Stimulated activated CD4-positive, alpha-beta T cell treated with anti-CD3 and anti-CD28 coated beads, Interleukin-1b, Interleukin-23, amount 100 ng/mL, for 4 hours (primary cell): ENCODE data around the gene DENND1C.
"Not testable (repeated sequence)": the region's sequence is repeated elsewhere in the genome, so short reads cannot be mapped to it uniquely, and the experiment has no call there.

Experiments
- DNase-seq, 2 donors: peaks; one replicate each; pipeline ENCODE4 v3.0.0-alpha.2; 2020; ENCODE audit warnings: low read depth in 2 of 2

The DENND1C gene

GRCh38 chr19:6509118-6509971 is 27.8 kb upstream of the DENND1C start:
- DNase-seq = no peak

DNA sequence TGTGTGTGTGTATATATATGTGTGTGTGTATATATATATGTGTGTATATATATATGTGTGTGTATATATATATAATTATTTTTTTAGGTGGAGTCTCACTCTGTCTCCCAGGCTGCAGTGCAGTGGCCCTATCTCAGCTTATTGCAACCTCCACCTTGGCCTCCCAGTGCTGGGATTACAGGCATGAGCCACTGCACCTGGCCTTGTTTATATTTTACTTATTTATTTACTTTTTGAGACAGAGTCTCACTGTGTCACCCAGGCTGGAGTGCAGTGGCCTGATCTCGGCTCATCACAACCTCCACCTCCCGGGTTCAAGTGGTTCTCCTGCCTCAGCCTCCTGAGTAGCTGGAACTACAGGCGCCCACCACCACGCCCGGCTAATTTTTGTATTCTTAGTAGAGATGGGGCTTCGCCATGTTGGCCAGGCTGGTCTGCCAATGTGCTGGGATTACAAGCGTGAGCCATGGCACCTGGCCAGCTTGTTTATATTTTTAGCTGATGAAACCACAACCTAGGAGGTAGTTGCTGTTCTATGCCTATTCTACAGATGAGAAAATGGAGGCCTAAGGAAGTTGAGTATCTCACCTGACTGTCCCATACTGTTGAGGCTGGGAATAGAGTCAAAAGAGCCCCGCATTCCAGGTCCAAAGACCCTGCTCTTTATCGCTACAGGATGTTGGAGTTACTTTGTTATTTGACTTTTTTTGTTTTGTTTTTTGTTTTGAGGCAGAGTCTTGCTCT is 26.6 kb upstream of the DENND1C start:
- not testable (repeated sequence) for DNase-seq

DNA sequence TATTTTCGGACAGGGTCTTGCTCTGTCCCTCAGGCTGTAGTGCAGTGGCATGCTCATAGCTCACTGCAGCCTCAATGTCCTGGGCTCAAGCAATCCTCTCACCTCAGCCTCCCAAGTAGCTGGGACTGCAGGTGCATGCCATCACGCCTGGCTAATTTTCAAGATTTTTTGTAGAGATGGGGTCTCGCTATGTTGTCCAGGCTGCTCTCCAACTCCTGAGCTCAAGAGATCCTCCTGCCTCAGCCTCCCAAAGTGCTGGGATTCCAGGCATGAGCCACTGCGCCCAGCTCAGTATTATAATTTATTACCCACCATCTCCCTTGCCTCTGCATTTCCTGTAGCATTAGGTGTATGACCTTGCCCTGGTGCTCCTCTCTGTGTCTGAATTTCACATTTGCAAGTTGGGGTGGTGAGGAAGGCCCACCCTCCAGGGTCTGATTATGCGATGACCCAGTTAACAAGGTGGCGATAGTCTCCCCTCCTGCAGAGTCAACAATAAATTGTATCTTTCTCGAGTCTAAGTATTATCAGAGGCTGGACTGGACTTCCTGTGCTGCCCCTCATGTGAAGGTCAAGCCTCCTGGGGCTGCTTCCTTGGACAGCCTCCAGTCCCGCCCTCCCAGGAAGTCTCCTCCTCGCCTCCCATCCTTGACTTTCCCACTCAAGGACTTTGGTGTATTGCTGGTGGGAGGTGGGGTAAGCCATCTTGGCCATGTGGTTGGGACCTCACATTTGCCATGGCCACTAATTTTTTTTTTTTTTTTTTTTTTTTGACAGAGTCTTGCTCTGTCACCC is 22.0 kb upstream of the DENND1C start:
- no peak for DNase-seq

DNA sequence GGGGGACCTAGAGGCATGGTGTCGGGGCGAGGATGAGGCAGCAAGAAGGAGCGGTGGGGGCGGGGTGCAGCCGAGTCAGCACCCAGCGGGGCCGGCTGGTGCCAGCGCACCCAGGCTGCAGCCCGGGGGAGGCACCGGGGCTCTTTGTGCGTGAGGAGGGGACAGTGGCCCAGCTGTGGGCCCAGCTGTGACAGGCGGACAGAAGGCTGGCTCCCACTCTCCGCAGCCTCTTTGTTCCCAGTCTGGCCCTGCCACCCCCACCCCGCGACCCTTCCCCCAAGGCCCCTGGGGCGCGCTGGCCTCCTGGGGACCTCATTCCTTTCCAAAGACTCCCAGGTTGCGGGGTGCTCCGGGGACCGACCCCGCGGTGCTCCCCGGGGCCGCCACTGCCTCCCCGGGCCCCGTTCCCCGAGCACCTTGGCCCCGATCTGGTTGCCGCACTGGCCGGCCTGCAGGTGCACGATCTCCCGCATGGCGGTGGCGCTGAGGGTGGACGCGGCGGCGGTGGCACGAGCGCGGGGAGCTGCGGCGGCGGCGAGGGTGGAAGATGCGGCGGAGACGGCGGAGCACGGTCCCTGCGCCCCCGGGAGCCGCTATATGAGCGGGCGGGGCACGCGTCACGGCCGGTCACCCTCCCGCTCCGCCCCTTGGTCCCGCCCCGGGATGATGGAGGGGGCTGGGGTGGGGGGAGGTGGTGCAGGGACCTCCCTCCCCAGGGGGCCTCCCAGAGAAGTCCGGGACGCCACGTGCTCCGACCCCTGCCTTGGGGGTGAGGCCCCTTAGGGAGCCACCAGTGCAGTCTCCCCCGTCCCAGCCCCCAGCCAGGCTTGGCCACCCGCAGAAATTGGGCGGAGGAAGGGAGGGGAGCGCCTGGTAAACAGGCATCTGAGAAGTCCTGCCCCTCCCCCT is 20.4 kb upstream of the DENND1C start, which contains the start of gene TUBB4A:
Gene TUBB4A (minus strand): TSS at position 570 of the 909 bp plus-strand sequence. CDS start 97 bp downstream, at position 473.
- peak in 1 of 2 donors; percentile 53 for DNase-seq

- DNase-seq = no peak
Observed at GRCh38 chr19:6500837-6501739, 19.5 kb upstream of the DENND1C start.

GRCh38 chr19:6499052-6499790 is 17.6 kb upstream of the DENND1C start:
- DNase-seq = no peak

DNA sequence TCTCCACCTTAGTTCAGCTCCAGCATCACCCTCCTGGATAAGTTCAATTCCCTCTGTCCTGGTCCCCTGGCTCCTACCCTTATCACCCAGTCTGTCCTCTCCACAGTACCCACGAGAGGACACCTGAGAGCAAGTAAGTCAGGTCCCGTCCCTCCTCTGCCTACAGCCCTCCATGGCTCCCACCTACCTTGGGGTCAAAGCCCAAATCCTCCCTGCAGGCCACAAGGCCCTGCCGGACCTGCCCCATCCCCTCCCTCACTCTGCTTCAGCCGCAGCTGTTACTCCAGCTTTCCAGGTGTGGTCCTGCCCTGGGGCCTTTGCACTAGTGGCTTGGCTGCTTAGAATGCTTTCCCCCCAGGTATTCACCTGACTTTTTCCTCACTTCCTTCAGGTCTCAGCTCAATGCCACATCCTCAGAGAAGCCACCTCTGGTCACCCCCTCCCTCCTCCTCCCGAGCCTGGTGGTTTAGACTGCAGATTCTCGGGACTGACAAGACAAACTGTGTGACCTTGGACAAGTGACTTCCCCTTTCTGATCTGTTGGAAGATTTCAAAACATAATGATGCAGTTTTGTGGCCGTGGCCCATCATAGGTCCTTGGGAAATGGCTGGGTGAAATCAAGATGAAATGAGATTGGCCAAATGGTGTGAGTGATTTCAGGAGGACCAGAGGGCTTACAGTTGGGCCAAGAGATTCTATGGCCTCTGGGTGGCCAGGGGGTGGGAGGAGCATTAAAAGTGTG is 16.9 kb upstream of the DENND1C start:
- DNase-seq = no peak

- DNase-seq = no peak
Observed at GRCh38 chr19:6495947-6496346, 14.4 kb upstream of the DENND1C start.

DNA sequence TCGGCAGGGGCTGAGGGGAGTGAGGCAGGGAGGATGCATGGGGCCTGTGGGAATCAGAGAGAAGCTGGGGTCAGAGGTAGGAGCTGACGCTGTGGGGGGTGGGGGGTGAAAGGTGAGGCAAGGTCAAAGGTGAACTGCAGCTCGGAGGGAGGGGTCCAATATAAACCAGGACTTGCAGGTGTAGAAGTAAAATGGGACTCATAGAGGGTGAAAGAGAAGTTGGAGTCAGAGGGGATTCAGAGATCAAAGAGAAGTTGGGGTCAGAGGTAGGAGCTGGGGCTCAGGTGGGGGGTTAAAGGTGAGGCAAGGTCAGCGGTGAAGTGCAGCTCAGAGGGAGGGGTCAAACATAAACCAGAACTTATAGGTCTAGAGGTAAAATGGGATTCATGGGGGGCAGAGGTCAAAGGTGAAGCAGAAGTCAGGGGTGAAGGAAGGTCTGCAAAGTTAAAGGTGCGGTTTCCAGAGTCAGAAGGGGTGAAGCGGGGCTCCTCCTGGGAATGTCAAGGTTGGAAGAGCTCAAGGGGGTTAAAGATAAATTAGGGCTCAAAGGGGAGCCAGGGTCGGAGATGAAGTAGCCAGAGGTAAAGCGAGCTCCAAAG is 12.9 kb upstream of the DENND1C start:
- DNase-seq = no peak

GRCh38 chr19:6491802-6492592 is 10.4 kb upstream of the DENND1C start:
- no peak for DNase-seq

DNA sequence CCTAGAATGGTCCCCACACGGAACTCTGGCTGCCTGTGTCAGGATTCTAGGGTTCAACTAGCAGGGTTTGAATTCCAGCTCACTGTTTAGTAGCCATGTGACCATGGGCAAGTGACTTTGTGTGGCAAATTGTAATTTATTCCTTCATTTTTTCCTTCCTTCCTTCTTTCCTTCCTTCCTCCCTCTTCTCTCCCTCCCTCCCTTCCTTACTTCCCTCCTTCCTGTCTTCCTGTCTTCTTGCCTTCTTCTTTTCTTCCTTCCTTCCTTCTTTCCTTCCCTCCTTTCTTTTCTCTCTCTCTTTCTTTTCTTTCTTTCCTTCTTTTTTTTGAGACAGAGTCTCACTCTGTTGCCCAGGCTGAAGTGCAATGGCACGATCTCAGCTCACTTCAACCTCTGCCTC is 8.5 kb upstream of the DENND1C start:
- DNase-seq = no peak

- no peak for DNase-seq
Observed at GRCh38 chr19:6489278-6490061, 7.9 kb upstream of the DENND1C start.

- DNase-seq = no peak
Observed at GRCh38 chr19:6484831-6485230, 3.2 kb upstream of the DENND1C start.

- DNase-seq = no peak
Observed at GRCh38 chr19:6484230-6484629, 2.6 kb upstream of the DENND1C start.

DNA sequence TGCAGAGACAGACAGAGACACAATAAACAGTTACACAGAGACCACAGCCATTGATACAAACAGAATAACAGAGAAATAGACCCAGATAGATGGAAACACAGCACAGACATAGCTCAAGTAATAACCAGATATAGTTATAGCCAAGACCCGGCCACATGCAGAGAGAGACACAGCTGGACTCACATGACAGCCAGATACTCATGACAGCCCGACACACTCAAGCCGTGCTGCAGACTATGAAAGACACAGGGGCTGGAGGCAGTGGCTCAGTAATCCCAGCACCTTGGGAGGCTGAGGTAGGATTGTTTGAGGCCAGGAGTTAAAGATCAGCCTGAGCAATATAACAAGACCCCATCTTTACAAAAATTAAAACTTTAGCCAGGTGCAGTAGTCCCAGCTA is 1.6 kb upstream of the DENND1C start:
- DNase-seq = no peak

DNA sequence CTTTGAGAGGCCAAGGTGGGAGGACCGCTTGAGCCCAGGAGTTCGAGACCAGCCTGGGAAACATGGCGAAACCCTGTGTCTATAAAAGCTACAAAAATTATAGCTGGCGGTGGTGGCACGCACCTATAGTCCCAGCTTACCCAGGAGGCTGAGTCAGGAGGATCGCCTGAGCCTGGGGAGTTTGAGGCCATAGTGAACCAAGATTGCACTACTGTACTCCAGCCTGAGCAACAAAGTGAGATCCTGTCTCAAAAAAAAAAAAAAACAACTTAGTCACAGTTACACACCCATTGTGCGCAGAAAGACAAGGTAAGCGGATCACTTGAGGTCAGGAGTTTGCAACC is 728 bp upstream of the DENND1C start:
- DNase-seq = no peak
